GM19395 (cell line): Measurements from ENCODE around the gene SH2D2A.

ENCODE experiments used
- ATAC-seq: cut with Tn5 transposase; IDR thresholded peaks from one replicate; pipeline ENCODE4 v1.9.1; 2021; ENCODE audit warnings: mild to moderate bottlenecking, moderate library complexity; ENCODE audit not compliant: unreplicated experiment

Gene SH2D2A

GRCh38 chr1:156828400-156829124 lies 11.9 kb upstream of the SH2D2A start:
- ATAC-seq = no peak

- no peak for ATAC-seq
Observed at GRCh38 chr1:156826630-156827029, 10.0 kb upstream of the SH2D2A start.

DNA sequence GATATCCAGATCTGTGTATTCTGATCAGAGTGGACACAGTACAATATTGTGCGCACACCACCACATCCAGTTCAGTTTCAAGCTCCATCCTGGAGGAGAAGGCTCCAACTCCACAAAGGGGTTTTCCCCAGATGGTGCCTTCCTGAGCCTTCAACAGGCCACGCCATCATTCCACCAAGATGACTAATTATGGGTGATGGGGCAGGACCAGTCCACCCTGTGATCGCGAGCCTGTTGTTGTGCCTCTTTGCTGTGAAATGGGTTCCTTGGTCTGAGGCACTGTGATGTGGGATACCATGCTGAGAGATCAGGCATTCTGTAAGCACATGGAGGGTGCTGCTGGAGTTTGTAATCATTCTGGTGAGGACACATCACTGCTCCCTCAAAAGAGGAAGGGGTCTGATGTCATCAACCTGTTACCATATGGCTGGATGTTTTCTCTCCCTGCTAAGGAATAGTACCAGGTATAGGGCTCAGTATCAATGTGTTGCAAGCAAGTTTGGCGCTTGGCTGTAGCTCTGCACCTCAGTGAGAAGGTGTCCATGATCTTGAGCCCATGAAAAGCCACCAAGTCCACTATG lies 6.7 kb upstream of the SH2D2A start:
- no peak for ATAC-seq

DNA sequence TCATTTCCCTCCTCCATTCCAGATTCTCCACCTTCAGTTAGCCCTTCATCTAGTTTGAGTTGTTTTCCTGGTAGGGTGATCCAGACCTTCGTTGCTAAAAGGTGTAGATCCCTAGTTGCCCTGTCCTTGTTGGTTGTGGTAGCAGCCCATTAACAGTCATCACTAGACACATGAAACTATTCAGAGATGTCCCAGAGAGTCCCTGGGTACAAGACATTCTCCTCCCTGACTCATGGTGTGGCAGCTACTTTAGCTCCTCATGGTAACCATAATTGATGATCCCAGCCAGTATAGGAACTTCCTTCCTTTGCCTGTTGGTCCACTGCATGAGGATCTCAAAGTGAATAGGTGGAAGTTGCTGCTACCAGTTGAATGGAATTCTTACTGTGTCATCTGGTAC lies 6.0 kb upstream of the SH2D2A start:
- ATAC-seq = no peak

- no peak for ATAC-seq
Observed at GRCh38 chr1:156821801-156822200, 5.2 kb upstream of the SH2D2A start.

DNA sequence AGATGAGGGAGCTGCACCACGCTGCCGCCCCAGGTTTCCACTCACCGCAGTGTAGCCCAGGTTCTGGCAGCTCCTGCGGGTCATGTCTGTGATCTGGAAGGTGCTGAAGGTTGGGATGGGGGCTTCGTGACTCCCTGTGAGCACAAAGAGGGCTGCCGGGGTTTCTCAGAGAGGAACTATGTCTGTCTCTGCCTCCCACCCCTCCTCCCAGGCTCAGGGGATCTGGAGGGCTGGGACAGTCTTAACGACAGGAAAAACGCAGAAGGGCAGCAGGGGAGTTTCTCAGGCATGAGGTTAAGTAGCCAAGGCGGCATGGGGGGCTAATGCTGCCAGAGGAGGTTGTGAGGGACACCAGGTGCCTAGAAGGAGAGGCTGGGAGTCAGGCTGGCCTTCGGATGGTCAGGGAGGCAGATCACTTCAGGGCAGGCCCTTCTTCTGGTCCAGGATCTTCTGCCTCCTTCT lies 656 bp downstream of the SH2D2A start:
- ATAC-seq = no peak

GRCh38 chr1:156815307-156815826 lies 1.3 kb downstream of the SH2D2A start:
- no peak for ATAC-seq

DNA sequence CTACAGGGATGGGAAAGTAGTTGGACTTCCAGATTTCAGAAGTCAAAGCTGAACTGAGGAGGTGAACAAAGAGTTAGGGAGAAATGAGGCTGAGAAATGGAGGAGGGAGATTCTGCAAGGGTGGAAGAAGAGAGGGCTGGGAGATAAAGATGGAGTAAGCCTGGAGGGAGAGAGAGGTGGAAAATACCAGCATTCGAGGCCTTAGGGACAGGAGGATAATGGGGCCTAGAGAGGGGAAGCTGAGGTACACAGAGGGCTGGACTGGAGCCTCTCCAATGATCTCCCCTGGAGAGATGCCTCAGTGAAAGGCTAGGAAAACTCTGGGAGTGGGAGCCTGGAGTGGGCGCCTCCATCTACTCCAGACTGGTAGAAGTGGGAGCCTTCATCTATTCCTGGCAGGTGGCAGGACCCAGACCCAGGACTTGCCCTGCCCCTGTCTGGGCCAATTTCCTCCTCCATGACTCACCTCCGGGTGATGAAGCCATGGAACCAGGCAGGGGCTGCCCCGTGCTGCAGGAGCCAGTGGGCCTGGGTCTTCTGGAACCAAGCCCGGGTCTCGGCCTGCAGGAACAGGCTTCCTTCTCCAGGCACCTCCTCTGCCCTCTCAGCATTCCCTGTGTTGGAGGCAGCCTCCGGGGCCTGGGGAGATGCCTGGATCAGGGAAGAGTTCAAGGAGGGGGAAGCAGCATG lies 1.9 kb downstream of the SH2D2A start:
- no peak for ATAC-seq

GRCh38 chr1:156813750-156814570 lies 2.7 kb downstream of the SH2D2A start:
- ATAC-seq = no peak

GRCh38 chr1:156813298-156813697 lies 3.4 kb downstream of the SH2D2A start:
- ATAC-seq = no peak

- ATAC-seq = no peak
Observed at GRCh38 chr1:156812293-156812990, 4.2 kb downstream of the SH2D2A start.

DNA sequence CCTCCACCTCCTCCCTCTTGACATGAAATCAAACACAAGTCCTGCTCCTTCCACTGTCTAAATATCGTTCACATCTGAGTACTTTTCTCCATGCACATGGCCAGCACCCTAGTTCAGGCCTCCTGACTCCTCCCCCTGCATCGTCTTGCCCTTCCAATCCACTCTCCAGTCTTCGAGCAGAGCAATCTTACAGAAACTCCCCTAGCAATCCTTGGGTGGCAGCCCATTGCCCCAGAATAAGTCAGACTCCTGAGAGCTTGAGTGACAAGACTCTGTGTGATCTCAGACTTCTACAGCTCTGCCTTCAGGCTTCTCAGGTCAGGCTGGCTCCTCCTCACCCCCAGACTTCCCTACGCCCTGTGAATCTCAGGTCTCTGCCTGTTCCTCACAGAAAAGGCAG lies 5.5 kb downstream of the SH2D2A start:
- ATAC-seq = no peak

DNA sequence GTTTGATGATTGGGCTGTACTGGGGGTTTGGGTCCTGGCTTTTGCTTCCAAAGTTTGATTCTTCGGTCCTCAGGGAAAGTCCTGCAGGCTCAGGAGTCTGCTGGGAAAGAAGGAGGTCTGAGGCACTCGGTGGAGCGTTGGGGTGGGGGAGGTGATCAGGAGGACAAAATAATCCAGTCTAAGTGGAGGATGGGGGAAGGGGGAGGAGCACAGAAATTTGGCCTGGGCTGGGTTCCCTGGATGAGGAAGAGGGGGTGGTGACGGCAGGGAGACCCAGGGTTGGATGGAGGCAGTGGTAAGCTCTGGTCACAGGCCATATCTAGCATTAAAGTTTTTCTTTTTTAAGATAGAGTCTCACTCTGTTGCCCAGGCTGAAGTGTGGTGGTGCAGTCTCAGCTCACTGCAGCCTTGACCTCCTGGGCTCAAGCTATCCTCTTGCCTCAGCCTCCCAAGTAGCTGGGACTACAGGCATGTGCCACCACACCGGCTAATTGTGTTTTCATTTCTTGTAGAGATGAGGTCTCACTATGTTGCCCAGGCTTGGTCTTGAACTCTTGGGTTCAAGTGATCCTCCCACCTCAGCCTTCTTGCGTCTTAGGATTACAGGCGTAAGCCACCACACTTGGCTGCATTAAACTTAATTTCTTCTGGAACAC lies 6.8 kb downstream of the SH2D2A start:
- ATAC-seq = no peak

DNA sequence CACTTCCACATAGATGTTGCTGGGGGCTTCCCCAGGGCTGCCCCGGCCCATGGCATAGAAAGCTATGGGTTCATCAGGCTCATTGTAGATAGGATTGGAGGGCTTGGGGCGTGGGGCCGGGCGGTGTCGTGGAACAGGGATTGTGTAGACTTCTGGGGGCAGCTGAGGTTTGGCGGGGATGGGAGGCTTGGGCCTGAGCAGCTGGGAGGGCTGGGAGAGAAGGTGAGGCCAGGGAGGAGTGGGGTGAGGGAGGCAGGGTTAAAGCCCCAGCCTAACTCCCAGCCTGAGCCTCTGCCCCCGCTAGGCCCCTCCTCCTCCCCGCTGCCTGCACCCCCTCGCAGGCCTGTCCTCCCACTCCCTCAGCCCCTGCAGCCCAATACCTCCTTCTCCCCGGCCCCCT lies 7.4 kb downstream of the SH2D2A start:
- no peak for ATAC-seq

- no peak for ATAC-seq
Observed at GRCh38 chr1:156808186-156809030, 8.2 kb downstream of the SH2D2A start.

DNA sequence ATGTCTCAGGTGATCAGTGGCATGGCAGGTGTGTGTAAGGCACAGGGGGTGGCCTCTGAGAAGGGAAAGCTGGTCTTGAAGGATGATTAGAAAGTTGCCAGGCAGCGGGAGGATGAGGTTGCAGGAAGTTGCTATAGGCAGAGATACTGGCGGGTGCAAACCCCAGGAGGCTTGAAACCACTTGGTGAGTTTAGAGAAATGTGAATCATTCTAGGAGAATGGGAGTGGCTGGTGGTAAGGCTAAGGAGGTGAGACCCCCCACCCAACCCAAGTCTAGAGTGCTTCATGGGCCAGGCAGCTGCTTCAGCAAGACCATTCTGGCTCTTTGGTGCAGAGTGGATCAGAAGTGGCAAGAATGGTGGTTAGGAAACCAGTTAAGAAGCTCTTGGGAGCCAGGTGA lies 9.0 kb downstream of the SH2D2A start:
- ATAC-seq = no peak

DNA sequence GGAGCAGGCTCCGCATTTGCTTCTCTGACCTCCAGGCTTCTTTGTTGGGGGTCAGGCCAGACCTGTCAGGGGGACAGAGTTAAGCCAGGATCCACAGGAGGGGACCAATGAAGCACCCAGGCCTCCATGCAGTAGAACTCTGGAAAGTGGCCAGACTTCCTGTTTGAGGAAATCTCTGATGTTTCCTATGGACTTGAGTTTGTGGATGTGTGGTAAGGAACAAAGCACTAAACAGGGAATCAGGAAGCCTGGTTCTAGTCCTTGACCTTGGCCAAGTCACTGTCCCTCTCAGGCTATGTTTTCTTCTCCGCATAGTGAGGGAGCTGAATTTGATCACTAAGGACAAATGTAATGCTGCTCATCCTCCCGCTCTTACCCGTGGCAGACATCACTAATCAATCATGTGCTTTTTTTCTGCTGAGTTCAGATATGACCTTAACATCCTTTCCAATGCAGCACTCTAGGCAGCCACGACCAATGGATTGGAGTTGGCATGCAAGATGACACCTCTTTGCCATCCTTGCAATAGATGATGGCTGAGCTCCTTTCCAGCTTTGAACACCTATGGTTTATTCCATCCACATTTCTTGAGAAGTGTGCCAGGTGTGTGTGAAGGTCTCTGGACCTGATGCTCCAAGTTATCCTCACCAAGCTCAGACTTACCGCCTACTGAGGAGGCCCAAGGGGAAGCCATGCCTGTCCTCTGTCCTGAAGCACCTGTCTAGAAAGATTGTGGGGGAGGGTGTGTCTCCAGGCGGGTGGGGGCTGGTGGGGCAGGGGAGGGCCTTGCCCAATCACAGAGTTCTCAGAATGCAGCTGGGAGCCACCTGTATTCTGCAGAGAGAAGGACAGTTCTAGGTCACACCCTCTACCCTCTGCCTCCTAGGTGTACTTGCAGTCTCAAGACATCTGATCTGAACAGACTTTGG lies 9.9 kb downstream of the SH2D2A start:
- no peak for ATAC-seq
